CD4-positive, alpha-beta T cell treated with Interleukin-10 for 1 hour (primary cell): ENCODE results near the gene SRCAP.
A peak's percentile ranks its signal among the peaks of the same experiment; 100 is the strongest.

Experiments used
- DNase-seq: peaks from one replicate; pipeline ENCODE4 v3.0.0-alpha.2; 2020

SRCAP gene

GRCh38 chr16:30778549-30779244 lies 79.7 kb downstream of the SRCAP start:
- no peak for DNase-seq

DNA sequence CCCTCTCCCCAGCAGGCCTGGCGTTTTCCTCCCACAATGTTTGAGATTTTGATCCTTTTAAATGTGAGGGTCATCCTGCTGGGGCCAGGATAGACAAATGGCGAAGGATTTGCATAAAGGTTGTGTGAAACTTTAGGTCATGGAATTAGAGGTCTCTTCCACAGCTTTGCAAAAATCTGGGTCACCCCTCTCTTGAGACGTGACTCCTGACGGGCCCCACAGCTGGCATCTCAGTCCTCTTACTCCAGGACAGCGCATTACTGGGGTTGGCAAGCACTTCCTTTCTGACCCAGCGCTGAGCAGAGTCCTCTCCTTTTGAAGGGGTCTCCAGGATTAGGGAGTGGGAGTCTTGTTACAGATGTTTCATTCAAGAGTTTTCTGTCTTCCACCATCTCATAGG lies 80.6 kb downstream of the SRCAP start:
- no peak for DNase-seq

DNA sequence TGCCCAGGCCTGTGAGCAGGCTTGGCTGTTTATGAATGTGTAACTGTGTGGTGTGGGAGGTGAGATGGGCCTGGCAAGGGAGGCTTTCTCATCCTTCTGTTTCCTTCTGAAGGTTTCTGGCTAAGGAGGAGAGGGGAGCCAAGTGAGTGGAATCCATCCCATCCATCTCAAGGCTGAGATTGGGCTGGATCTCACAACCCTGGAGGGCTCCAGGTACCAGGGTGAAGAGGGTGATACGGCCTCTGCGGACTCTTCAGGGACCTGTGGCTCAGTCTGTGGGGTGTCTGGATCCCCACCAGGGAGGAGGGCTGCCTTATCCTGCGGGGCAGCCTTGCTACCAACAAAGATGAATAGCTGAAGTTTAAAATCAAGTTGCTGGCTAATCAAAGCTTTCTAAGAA lies 81.0 kb downstream of the SRCAP start:
- DNase-seq = no peak

- DNase-seq = no peak
These were observed 81.6 kb downstream of the SRCAP start for GRCh38 chr16:30780549-30780948.

- no peak for DNase-seq
These were observed 83.7 kb downstream of the SRCAP start for GRCh38 chr16:30782486-30783279.

- DNase-seq = no peak
These were observed 84.5 kb downstream of the SRCAP start for GRCh38 chr16:30783280-30784109.

- no peak for DNase-seq
These were observed 85.2 kb downstream of the SRCAP start for GRCh38 chr16:30784215-30784614.

GRCh38 chr16:30785126-30786106 lies 86.4 kb downstream of the SRCAP start:
- DNase-seq = no peak

GRCh38 chr16:30786115-30786935 lies 87.4 kb downstream of the SRCAP start:
- no peak for DNase-seq

GRCh38 chr16:30786936-30787612 lies 88.1 kb downstream of the SRCAP start, which contains the start of gene ZNF629:
TSS of gene ZNF629 (minus strand) at chr16:30787205. CDS start at chr16:30784482, 2,723 bp downstream.
- peak; percentile 35 for DNase-seq

DNA sequence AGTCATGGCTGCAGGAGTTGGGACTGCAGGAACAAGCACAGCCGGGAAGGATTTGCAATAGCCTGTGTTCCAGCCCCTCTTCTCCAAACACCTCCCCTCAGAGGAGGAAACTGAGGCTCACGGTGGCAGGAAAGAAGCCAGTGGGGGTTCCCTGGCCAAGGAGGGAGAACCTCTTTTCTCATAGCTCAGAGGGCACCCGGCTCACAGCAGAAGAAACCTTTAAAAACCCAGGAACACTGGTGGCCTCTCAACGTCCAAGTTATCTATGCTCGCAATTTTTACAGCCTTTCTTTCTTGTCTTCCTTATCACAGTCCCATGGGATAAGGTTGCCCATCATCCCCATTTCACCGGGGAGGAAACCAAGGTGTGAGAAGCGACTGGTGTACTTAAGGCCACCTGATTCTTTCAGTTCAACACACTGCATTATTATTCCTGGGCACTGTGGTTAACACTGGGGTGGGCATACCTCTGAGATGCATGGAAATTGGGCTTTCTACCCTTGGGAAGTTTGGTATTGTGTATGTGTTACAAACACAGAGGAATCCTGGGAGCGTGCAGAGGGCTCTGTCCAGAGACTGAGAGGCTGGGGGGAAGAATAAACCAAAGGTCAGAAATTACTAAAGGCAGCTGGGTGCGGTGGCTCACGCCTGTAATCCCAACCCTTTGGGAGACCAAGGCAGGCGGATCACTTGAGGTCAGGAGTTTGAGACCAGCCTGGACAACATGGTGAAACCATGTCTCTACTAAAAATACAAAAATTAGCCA lies 88.8 kb downstream of the SRCAP start:
- DNase-seq = no peak
